Ammon's horn (tissue), 1 donor: ENCODE measurements around the gene ATRNL1.

Experiments used
- DNase-seq: peaks from one replicate; pipeline ENCODE4 v3.0.0-alpha.2; 2016; ENCODE audit warnings: low spot score

The ATRNL1 gene

GRCh38 chr10:115846528-115846927, 753.4 kb downstream of the ATRNL1 start:
- DNase-seq, result no peak

- no peak for DNase-seq
Observed at GRCh38 chr10:115849197-115849596, 756.0 kb downstream of the ATRNL1 start.

GRCh38 chr10:115850666-115851065, 757.5 kb downstream of the ATRNL1 start:
- DNase-seq, result no peak

- no peak for DNase-seq
Observed at GRCh38 chr10:115851695-115852094, 758.5 kb downstream of the ATRNL1 start.

GRCh38 chr10:115854740-115855435, 761.7 kb downstream of the ATRNL1 start:
- no peak for DNase-seq

GRCh38 chr10:115856580-115856979, 763.4 kb downstream of the ATRNL1 start:
- no peak for DNase-seq

- no peak for DNase-seq
Observed at GRCh38 chr10:115857856-115858255, 764.7 kb downstream of the ATRNL1 start.

- no peak for DNase-seq
Observed at GRCh38 chr10:115860182-115861107, 767.3 kb downstream of the ATRNL1 start.

- no peak for DNase-seq
Observed at GRCh38 chr10:115861455-115861854, 768.3 kb downstream of the ATRNL1 start.

GRCh38 chr10:115861864-115862263, 768.7 kb downstream of the ATRNL1 start:
- DNase-seq, result no peak

- no peak for DNase-seq
Observed at GRCh38 chr10:115866174-115866573, 773.0 kb downstream of the ATRNL1 start.

GRCh38 chr10:115866691-115867090, 773.5 kb downstream of the ATRNL1 start:
- DNase-seq, result no peak

- DNase-seq, result no peak
Observed at GRCh38 chr10:115867305-115867704, 774.1 kb downstream of the ATRNL1 start.

GRCh38 chr10:115871855-115872254, 778.7 kb downstream of the ATRNL1 start:
- no peak for DNase-seq

GRCh38 chr10:115875172-115875571, 782.0 kb downstream of the ATRNL1 start:
- DNase-seq, result no peak

- no peak for DNase-seq
Observed at GRCh38 chr10:115879372-115880089, 786.4 kb downstream of the ATRNL1 start.

GRCh38 chr10:115882021-115882420, 788.9 kb downstream of the ATRNL1 start:
- no peak for DNase-seq

- no peak for DNase-seq
Observed at GRCh38 chr10:115883372-115883771, 790.2 kb downstream of the ATRNL1 start.

- DNase-seq, result no peak
Observed at GRCh38 chr10:115884331-115884730, 791.2 kb downstream of the ATRNL1 start.

GRCh38 chr10:115895166-115895565, 802.0 kb downstream of the ATRNL1 start:
- no peak for DNase-seq

- no peak for DNase-seq
Observed at GRCh38 chr10:115898242-115898641, 805.1 kb downstream of the ATRNL1 start.

- DNase-seq, result no peak
Observed at GRCh38 chr10:115902596-115902995, 809.4 kb downstream of the ATRNL1 start.

- no peak for DNase-seq
Observed at GRCh38 chr10:115903207-115903606, 810.0 kb downstream of the ATRNL1 start.
